HepG2 (cell line): Measurements from ENCODE around the gene CNNM1.

Experiments
- TARDBP ChIP-seq: sonication (generic); formaldehyde crosslinking; IDR thresholded peaks from 2 replicates; pipeline ENCODE4 v1.8.0; 2022; ENCODE audit warnings: mild to moderate bottlenecking, missing genetic modification reagents
- ZNF274 ChIP-seq: sonication (generic); formaldehyde crosslinking; IDR thresholded peaks from 2 replicates; pipeline ENCODE4 v1.5.1; 2020; ENCODE audit warnings: mild to moderate bottlenecking, missing genetic modification reagents
- TF ChIP-seq, protein P1 (sequence below): sonication (generic); formaldehyde crosslinking; IDR thresholded peaks from 2 replicates; pipeline ENCODE4 v1.5.0; 2020; ENCODE audit warnings: mild to moderate bottlenecking, missing genetic modification reagents, moderate library complexity
- TF ChIP-seq, protein P2 (sequence below): sonication (generic); formaldehyde crosslinking; IDR thresholded peaks from 2 replicates; pipeline ENCODE4 v1.5.1; 2020; ENCODE audit warnings: mild to moderate bottlenecking, missing genetic modification reagents, borderline replicate concordance

DNA sequence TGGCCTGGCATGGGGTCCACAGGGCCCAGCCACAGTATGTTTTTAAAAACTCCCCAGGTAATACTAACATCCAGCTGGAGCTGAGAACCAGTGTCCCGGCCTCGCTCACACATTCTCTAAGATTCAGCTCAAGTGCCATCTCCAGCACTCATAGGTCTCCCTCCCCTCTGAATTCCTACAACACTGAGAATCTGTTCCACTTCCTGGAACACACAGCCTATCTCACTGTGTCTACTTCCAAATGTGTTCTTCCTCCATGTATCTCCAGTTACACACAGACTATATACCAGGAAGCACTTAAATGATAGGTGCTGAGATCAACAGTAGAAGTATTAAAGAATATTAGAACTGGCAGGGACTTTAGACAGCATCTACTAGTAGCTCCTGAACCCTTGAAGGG lies 90.5 kb downstream of the CNNM1 start:
- TF ChIP-seq ZNF274 (CRISPR knock-in tag) (no peak), TARDBP (CRISPR knock-in tag) (no peak)
- TF ChIP-seq, protein P1, sequence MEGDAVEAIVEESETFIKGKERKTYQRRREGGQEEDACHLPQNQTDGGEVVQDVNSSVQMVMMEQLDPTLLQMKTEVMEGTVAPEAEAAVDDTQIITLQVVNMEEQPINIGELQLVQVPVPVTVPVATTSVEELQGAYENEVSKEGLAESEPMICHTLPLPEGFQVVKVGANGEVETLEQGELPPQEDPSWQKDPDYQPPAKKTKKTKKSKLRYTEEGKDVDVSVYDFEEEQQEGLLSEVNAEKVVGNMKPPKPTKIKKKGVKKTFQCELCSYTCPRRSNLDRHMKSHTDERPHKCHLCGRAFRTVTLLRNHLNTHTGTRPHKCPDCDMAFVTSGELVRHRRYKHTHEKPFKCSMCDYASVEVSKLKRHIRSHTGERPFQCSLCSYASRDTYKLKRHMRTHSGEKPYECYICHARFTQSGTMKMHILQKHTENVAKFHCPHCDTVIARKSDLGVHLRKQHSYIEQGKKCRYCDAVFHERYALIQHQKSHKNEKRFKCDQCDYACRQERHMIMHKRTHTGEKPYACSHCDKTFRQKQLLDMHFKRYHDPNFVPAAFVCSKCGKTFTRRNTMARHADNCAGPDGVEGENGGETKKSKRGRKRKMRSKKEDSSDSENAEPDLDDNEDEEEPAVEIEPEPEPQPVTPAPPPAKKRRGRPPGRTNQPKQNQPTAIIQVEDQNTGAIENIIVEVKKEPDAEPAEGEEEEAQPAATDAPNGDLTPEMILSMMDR (CRISPR knock-in tag): no peak
- TF ChIP-seq, protein P2, sequence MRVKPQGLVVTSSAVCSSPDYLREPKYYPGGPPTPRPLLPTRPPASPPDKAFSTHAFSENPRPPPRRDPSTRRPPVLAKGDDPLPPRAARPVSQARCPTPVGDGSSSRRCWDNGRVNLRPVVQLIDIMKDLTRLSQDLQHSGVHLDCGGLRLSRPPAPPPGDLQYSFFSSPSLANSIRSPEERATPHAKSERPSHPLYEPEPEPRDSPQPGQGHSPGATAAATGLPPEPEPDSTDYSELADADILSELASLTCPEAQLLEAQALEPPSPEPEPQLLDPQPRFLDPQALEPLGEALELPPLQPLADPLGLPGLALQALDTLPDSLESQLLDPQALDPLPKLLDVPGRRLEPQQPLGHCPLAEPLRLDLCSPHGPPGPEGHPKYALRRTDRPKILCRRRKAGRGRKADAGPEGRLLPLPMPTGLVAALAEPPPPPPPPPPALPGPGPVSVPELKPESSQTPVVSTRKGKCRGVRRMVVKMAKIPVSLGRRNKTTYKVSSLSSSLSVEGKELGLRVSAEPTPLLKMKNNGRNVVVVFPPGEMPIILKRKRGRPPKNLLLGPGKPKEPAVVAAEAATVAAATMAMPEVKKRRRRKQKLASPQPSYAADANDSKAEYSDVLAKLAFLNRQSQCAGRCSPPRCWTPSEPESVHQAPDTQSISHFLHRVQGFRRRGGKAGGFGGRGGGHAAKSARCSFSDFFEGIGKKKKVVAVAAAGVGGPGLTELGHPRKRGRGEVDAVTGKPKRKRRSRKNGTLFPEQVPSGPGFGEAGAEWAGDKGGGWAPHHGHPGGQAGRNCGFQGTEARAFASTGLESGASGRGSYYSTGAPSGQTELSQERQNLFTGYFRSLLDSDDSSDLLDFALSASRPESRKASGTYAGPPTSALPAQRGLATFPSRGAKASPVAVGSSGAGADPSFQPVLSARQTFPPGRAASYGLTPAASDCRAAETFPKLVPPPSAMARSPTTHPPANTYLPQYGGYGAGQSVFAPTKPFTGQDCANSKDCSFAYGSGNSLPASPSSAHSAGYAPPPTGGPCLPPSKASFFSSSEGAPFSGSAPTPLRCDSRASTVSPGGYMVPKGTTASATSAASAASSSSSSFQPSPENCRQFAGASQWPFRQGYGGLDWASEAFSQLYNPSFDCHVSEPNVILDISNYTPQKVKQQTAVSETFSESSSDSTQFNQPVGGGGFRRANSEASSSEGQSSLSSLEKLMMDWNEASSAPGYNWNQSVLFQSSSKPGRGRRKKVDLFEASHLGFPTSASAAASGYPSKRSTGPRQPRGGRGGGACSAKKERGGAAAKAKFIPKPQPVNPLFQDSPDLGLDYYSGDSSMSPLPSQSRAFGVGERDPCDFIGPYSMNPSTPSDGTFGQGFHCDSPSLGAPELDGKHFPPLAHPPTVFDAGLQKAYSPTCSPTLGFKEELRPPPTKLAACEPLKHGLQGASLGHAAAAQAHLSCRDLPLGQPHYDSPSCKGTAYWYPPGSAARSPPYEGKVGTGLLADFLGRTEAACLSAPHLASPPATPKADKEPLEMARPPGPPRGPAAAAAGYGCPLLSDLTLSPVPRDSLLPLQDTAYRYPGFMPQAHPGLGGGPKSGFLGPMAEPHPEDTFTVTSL (CRISPR knock-in tag): no peak
